Measurements from ENCODE around the gene RBBP5. TPM values are rescaled to one million over a fixed set of nuclear protein-coding genes. Genes with fewer than 3 reads are reported as not detected.

RBBP5 gene
- total RNA-seq, 1 donor, result 19.5 TPM

DNA sequence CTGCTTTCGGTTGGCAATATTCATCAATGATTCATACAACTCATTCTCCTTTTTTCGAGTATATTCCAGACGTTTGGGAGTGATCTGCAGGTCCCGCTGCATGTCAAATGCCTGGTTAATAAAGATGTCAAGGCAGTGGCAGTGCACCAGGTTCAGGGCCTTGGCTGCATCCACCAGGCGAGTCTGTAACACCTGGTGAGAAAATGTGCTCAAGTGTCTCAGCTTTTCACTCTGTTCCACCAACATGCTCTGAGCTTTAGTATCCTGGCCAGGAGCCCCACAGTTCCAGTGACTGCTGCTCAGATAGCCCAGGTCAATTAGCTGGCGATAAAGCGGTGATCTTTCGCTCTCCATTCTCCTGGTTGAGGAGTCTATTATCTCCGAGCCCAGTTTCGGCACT is 47.5 kb upstream of the RBBP5 start:
- no peaks in the 10 kb centered on the region for H3K27me3 ChIP-seq (ENCODE audit: insufficient read depth, low read length)
- H3K9me3 ChIP-seq (ENCODE audit: low read depth, low read length), result no peaks in the 10 kb centered on the region
- H3K27ac ChIP-seq (ENCODE audit: low read depth, low read length), result no peak overlapping the region
- no peak overlapping the region for H3K4me2 ChIP-seq (ENCODE audit: insufficient read depth, low read length)
- H3K36me3 ChIP-seq (ENCODE audit: insufficient read depth, low read length), result peaks cover 19% of the 10 kb centered on the region
- no peak overlapping the region for H2AFZ ChIP-seq (ENCODE audit: low read length)
- no peak overlapping the region for H3K4me3 ChIP-seq (ENCODE audit: insufficient read depth, low read length)
- H4K20me1 ChIP-seq (ENCODE audit: insufficient read depth, low read length), result no peaks in the 10 kb centered on the region
- peaks cover 36% of the 10 kb centered on the region for H3K79me2 ChIP-seq (ENCODE audit: insufficient read depth, low read length)
- peaks cover 26% of the 10 kb centered on the region for H3K4me1 ChIP-seq (ENCODE audit: insufficient read depth, low read length)
- no peak for DNase-seq (ENCODE audit: insufficient read length, low spot score, missing footprints)
- TF ChIP-seq, protein P1, sequence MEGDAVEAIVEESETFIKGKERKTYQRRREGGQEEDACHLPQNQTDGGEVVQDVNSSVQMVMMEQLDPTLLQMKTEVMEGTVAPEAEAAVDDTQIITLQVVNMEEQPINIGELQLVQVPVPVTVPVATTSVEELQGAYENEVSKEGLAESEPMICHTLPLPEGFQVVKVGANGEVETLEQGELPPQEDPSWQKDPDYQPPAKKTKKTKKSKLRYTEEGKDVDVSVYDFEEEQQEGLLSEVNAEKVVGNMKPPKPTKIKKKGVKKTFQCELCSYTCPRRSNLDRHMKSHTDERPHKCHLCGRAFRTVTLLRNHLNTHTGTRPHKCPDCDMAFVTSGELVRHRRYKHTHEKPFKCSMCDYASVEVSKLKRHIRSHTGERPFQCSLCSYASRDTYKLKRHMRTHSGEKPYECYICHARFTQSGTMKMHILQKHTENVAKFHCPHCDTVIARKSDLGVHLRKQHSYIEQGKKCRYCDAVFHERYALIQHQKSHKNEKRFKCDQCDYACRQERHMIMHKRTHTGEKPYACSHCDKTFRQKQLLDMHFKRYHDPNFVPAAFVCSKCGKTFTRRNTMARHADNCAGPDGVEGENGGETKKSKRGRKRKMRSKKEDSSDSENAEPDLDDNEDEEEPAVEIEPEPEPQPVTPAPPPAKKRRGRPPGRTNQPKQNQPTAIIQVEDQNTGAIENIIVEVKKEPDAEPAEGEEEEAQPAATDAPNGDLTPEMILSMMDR (IDR thresholded peaks at IDR 0.05; ENCODE audit: extremely low read depth, low read depth, low read length), result no peak

DNA sequence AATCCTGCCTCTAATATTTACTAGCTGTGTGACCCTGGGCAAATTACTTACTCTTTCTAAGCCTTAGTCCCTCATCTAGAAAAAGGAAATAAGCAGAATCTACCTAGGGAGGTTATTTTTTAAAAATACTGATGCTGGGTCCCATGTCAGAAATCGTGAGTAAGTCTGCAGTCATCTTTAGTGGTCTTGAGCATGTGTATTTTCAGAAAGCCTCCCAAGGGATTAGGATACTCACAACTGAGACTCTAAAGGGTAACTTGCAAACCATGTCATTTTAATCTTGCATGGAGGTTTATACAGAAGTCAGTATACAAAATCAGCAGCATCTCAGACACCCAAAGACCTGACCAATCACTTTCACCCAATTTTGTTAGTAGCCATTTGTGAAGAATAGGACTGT is 46.5 kb upstream of the RBBP5 start:
- Histone ChIP-seq H3K27me3 (ENCODE audit: insufficient read depth, low read length) (no peaks in the 10 kb centered on the region), H3K36me3 (ENCODE audit: insufficient read depth, low read length) (peaks cover 26% of the 10 kb centered on the region), H4K20me1 (ENCODE audit: insufficient read depth, low read length) (no peaks in the 10 kb centered on the region), H3K27ac (ENCODE audit: low read depth, low read length) (peak overlapping the region; percentile 32), H3K4me2 (ENCODE audit: insufficient read depth, low read length) (no peak overlapping the region), H3K79me2 (ENCODE audit: insufficient read depth, low read length) (peaks cover 31% of the 10 kb centered on the region), H3K4me3 (ENCODE audit: insufficient read depth, low read length) (no peak overlapping the region), H3K9me3 (ENCODE audit: low read depth, low read length) (no peaks in the 10 kb centered on the region), H2AFZ (ENCODE audit: low read length) (no peak overlapping the region), H3K4me1 (ENCODE audit: insufficient read depth, low read length) (peaks cover 24% of the 10 kb centered on the region)
- DNase-seq (ENCODE audit: insufficient read length, low spot score, missing footprints), result no peak
- TF ChIP-seq, protein P1 (IDR thresholded peaks at IDR 0.05; ENCODE audit: extremely low read depth, low read depth, low read length), result no peak

DNA sequence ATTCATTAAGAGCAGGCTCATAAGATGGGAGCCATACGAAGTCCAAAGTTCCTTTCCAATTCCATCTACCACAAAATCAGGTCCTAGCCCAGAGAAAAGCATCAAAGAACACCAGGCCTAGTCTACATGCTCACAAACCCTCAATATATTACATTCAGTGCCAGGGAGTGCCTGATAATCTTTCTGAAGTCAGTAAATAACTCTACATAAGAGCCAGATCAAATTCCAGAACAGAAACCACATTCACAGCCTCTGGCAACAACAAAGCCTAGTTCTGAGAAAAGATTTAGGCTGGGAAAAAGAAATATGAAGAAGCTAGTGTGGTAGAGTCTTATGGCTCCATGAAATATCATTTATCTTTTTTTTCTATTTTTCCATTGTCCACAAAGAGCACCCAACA is 40.5 kb upstream of the RBBP5 start:
- peaks cover 65% of the 10 kb centered on the region for H3K36me3 ChIP-seq (ENCODE audit: insufficient read depth, low read length)
- no peak overlapping the region for H3K4me3 ChIP-seq (ENCODE audit: insufficient read depth, low read length)
- peaks cover 3% of the 10 kb centered on the region for H4K20me1 ChIP-seq (ENCODE audit: insufficient read depth, low read length)
- H3K27me3 ChIP-seq (ENCODE audit: insufficient read depth, low read length), result no peaks in the 10 kb centered on the region
- no peaks in the 10 kb centered on the region for H3K4me1 ChIP-seq (ENCODE audit: insufficient read depth, low read length)
- no peak for DNase-seq (ENCODE audit: insufficient read length, low spot score, missing footprints)
- no peak overlapping the region for H3K4me2 ChIP-seq (ENCODE audit: insufficient read depth, low read length)
- H3K9me3 ChIP-seq (ENCODE audit: low read depth, low read length), result no peaks in the 10 kb centered on the region
- H2AFZ ChIP-seq (ENCODE audit: low read length), result no peak overlapping the region
- peaks cover 8% of the 10 kb centered on the region for H3K79me2 ChIP-seq (ENCODE audit: insufficient read depth, low read length)
- TF ChIP-seq, protein P1 (IDR thresholded peaks at IDR 0.05; ENCODE audit: extremely low read depth, low read depth, low read length), result no peak
- peak overlapping the region; percentile 15 for H3K27ac ChIP-seq (ENCODE audit: low read depth, low read length)

DNA sequence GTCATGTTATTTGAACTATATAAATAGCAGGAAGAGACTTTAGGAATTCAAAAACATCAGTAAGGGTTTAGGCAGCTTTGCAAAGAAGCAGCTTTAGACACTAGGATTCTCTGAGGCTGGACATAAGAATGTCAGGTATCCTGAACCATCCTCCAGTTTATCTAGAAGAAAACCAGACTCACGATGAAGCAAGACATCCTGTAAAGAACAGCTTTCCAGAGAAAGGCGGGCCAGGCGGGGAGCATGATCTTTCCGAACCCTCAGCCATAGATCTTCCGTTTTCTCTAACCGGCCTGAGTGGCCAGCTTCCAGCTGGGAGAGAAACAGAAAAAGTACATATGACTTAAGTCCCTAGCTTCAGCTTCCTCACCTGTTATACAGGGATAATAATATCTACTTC is 39.3 kb upstream of the RBBP5 start:
- no peak overlapping the region for H2AFZ ChIP-seq (ENCODE audit: low read length)
- DNase-seq (ENCODE audit: insufficient read length, low spot score, missing footprints), result peak; percentile 31
- peaks cover 71% of the 10 kb centered on the region for H3K36me3 ChIP-seq (ENCODE audit: insufficient read depth, low read length)
- peaks cover 3% of the 10 kb centered on the region for H4K20me1 ChIP-seq (ENCODE audit: insufficient read depth, low read length)
- H3K4me2 ChIP-seq (ENCODE audit: insufficient read depth, low read length), result no peak overlapping the region
- H3K9me3 ChIP-seq (ENCODE audit: low read depth, low read length), result peaks cover 3% of the 10 kb centered on the region
- TF ChIP-seq, protein P1 (IDR thresholded peaks at IDR 0.05; ENCODE audit: extremely low read depth, low read depth, low read length), result no peak
- no peaks in the 10 kb centered on the region for H3K27me3 ChIP-seq (ENCODE audit: insufficient read depth, low read length)
- peaks cover 5% of the 10 kb centered on the region for H3K79me2 ChIP-seq (ENCODE audit: insufficient read depth, low read length)
- H3K4me1 ChIP-seq (ENCODE audit: insufficient read depth, low read length), result no peaks in the 10 kb centered on the region
- no peak overlapping the region for H3K4me3 ChIP-seq (ENCODE audit: insufficient read depth, low read length)
- H3K27ac ChIP-seq (ENCODE audit: low read depth, low read length), result no peak overlapping the region

Data from osteoblast (primary cell).